OCI-LY3 (cell line): ENCODE data around the gene ZNF460.

ENCODE experiments used
- H2AFZ ChIP-seq: fragments of 200-600, 300-600 bp; shearing (Covaris generic); 2 replicates; pipeline ENCODE4 v1.6.0; 2014; ENCODE audit warnings: antibody characterized with exemption, low read depth, low read length
- H3K27ac ChIP-seq: fragments of 200-600, 300-600 bp; sonication (generic); 2 replicates; pipeline ENCODE4 v1.5.1; 2014; ENCODE audit warnings: mild to moderate bottlenecking, low read length, moderate library complexity, mixed read lengths
- H3K27me3 ChIP-seq: fragments of 200-600, 300-600 bp; sonication (generic); 2 replicates; pipeline ENCODE4 v1.6.1; 2014; ENCODE audit warnings: low read depth, low read length, mixed read lengths
- H3K36me3 ChIP-seq: fragments of 200-600, 300-600 bp; sonication (generic); replicated peaks from 2 replicates; pipeline ENCODE3; 2014; ENCODE audit warnings: low read depth, low read length, mixed read lengths
- H3K4me1 ChIP-seq: fragments of 300-600, 200-600 bp; sonication (generic); 2 replicates; pipeline ENCODE4 v1.6.1; 2014; ENCODE audit warnings: low read length, mixed read lengths
- H3K4me2 ChIP-seq: fragments of 200-600, 300-600 bp; sonication (generic); 2 replicates; pipeline ENCODE4 v1.6.1; 2014; ENCODE audit warnings: low read length, mixed read lengths
- H3K4me3 ChIP-seq: fragments of 300-600, 200-600 bp; sonication (generic); 2 replicates; pipeline ENCODE4 v1.5.1; 2014; ENCODE audit warnings: antibody characterized with exemption, mild to moderate bottlenecking, low read length, moderate library complexity
- H3K79me2 ChIP-seq: fragments of 300-600, 200-600 bp; shearing (Covaris generic); 2 replicates; pipeline ENCODE4 v1.6.1; 2014; ENCODE audit warnings: mild to moderate bottlenecking, low read length, mixed read lengths
- H3K9ac ChIP-seq: fragments of 300-600, 200-600 bp; shearing (Covaris generic); 2 replicates; pipeline ENCODE4 v1.6.0; 2014; ENCODE audit warnings: mild to moderate bottlenecking, low read length, moderate library complexity
- H3K9me3 ChIP-seq: fragments of 200-600, 300-600 bp; shearing (Covaris generic); 2 replicates; pipeline ENCODE4 v1.6.1; 2014; ENCODE audit warnings: low read length, mixed read lengths; ENCODE audit not compliant: insufficient read depth
- H4K20me1 ChIP-seq: fragments of 200-600, 300-600 bp; sonication (generic); 2 replicates; pipeline ENCODE4 v1.6.1; 2016; ENCODE audit warnings: low read length, mixed read lengths; ENCODE audit not compliant: insufficient read depth
- CTCF ChIP-seq: fragments of 200-600, 300-600 bp; sonication (generic); IDR thresholded peaks from 2 replicates; pipeline ENCODE4 v1.5.1; 2014; ENCODE audit warnings: antibody characterized with exemption, low read length, low read depth
- EZH2phosphoT487 ChIP-seq: fragments of 200-600 bp; shearing (Covaris generic); IDR thresholded peaks from 2 replicates; pipeline ENCODE4 v1.6.1; 2018; ENCODE audit warnings: antibody characterized with exemption, mixed run types, low read depth

Gene ZNF460

GRCh38 chr19:57240311-57241090, 39.8 kb upstream of the ZNF460 start, which contains the start of gene ZNF805:
Gene ZNF805, plus strand, starts transcription at chr19:57240632. Its CDS starts 260 bp downstream, at chr19:57240892.
- peak within 1 kb of the TSS; percentile 89 for H2AFZ ChIP-seq
- H3K27ac ChIP-seq = peak within 1 kb of the TSS; percentile 59
- H3K79me2 ChIP-seq = peaks cover 41% of the 10 kb centered on the region
- H3K4me3 ChIP-seq = peak within 1 kb of the TSS; percentile 95
- peak within 1 kb of the TSS; percentile 91 for H3K9ac ChIP-seq
- TF ChIP-seq EZH2phosphoT487 (no peak), CTCF (peak; percentile 9; the same call in 1 of the 2 replicates)
- H3K27me3 ChIP-seq = no peaks in the 10 kb centered on the region
- H3K36me3 ChIP-seq = peaks cover 10% of the 10 kb centered on the region
- H3K4me2 ChIP-seq = peak within 1 kb of the TSS; percentile 76
- peaks cover 29% of the 10 kb centered on the region for H3K4me1 ChIP-seq
- no peaks in the 10 kb centered on the region for H4K20me1 ChIP-seq
- H3K9me3 ChIP-seq = no peaks in the 10 kb centered on the region

- Histone ChIP-seq H3K36me3 (peaks cover 15% of the 10 kb centered on the region), H3K27ac (peak overlapping the region; percentile 59), H3K4me2 (peak overlapping the region; percentile 76), H2AFZ (peak overlapping the region; percentile 57; the same call in 1 of the 2 replicates), H3K9me3 (no peaks in the 10 kb centered on the region), H4K20me1 (no peaks in the 10 kb centered on the region), H3K79me2 (peaks cover 47% of the 10 kb centered on the region), H3K4me1 (peaks cover 29% of the 10 kb centered on the region), H3K27me3 (no peaks in the 10 kb centered on the region), H3K4me3 (peak overlapping the region; percentile 95), H3K9ac (peak overlapping the region; percentile 91)
- no peak for TF ChIP-seq CTCF
- no peak for TF ChIP-seq EZH2phosphoT487
These were observed 39.1 kb upstream of the ZNF460 start for GRCh38 chr19:57241176-57241575.

GRCh38 chr19:57242821-57243220, 37.5 kb upstream of the ZNF460 start:
- Histone ChIP-seq H3K79me2 (peaks cover 51% of the 10 kb centered on the region), H3K4me1 (peaks cover 29% of the 10 kb centered on the region), H3K4me2 (no peak overlapping the region), H3K27me3 (no peaks in the 10 kb centered on the region), H2AFZ (no peak overlapping the region), H3K9ac (no peak overlapping the region), H3K4me3 (no peak overlapping the region), H3K27ac (no peak overlapping the region), H3K36me3 (peaks cover 24% of the 10 kb centered on the region), H4K20me1 (no peaks in the 10 kb centered on the region), H3K9me3 (no peaks in the 10 kb centered on the region)
- TF ChIP-seq CTCF (no peak), EZH2phosphoT487 (no peak)

- no peak overlapping the region for H2AFZ ChIP-seq
- peaks cover 29% of the 10 kb centered on the region for H3K4me1 ChIP-seq
- H3K9ac ChIP-seq = no peak overlapping the region
- H4K20me1 ChIP-seq = no peaks in the 10 kb centered on the region
- TF ChIP-seq CTCF = peak; percentile 22; the same call in 1 of the 2 replicates
- TF ChIP-seq EZH2phosphoT487 = no peak
- peak overlapping the region; percentile 43 for H3K4me2 ChIP-seq
- H3K4me3 ChIP-seq = no peak overlapping the region
- H3K79me2 ChIP-seq = peaks cover 51% of the 10 kb centered on the region
- H3K36me3 ChIP-seq = peaks cover 31% of the 10 kb centered on the region
- H3K27me3 ChIP-seq = no peaks in the 10 kb centered on the region
- H3K27ac ChIP-seq = peak overlapping the region; percentile 63
- H3K9me3 ChIP-seq = no peaks in the 10 kb centered on the region
These were observed 35.8 kb upstream of the ZNF460 start for GRCh38 chr19:57244513-57244912.
